ENCODE results near the gene C1orf21.

C1orf21 gene

GRCh38 chr1:184403961-184404726 is 17.3 kb downstream of the C1orf21 start:
- no peak for DNase-seq (ENCODE audit: low read depth)
- H3K4me3 ChIP-seq (ENCODE audit: low read length) = no peak overlapping the region
- TF ChIP-seq CTCF (conservative IDR thresholded peaks at IDR 0.05; ENCODE audit: low read depth, low read length) = no peak

GRCh38 chr1:184404727-184405027 is 17.8 kb downstream of the C1orf21 start:
- H3K4me3 ChIP-seq (ENCODE audit: low read length) = no peak overlapping the region
- TF ChIP-seq CTCF (conservative IDR thresholded peaks at IDR 0.05; ENCODE audit: low read depth, low read length) = no peak
- DNase-seq (ENCODE audit: low read depth) = no peak

GRCh38 chr1:184405094-184405800 is 18.4 kb downstream of the C1orf21 start:
- TF ChIP-seq CTCF (conservative IDR thresholded peaks at IDR 0.05; ENCODE audit: low read depth, low read length) = no peak
- DNase-seq (ENCODE audit: low read depth) = no peak
- no peak overlapping the region for H3K4me3 ChIP-seq (ENCODE audit: low read length)

- no peak overlapping the region for H3K4me3 ChIP-seq (ENCODE audit: low read length)
- DNase-seq (ENCODE audit: low read depth) = no peak
- no peak for TF ChIP-seq CTCF (conservative IDR thresholded peaks at IDR 0.05; ENCODE audit: low read depth, low read length)
Observed at GRCh38 chr1:184405801-184406142, 18.9 kb downstream of the C1orf21 start.

GRCh38 chr1:184406479-184406878 is 19.6 kb downstream of the C1orf21 start:
- no peak for DNase-seq (ENCODE audit: low read depth)
- no peak for TF ChIP-seq CTCF (conservative IDR thresholded peaks at IDR 0.05; ENCODE audit: low read depth, low read length)
- no peak overlapping the region for H3K4me3 ChIP-seq (ENCODE audit: low read length)

GRCh38 chr1:184407816-184408510 is 21.1 kb downstream of the C1orf21 start:
- H3K4me3 ChIP-seq (ENCODE audit: low read length) = no peak overlapping the region
- no peak for TF ChIP-seq CTCF (conservative IDR thresholded peaks at IDR 0.05; ENCODE audit: low read depth, low read length)
- no peak for DNase-seq (ENCODE audit: low read depth)

All from retinal pigment epithelial cell (primary cell).